Thoracic aorta (tissue), 2 donors: ENCODE results near the gene SCAPER. TPM values are rescaled to one million over a fixed set of nuclear protein-coding genes. Genes with fewer than 3 reads are reported as not detected.

Experiments
- ATAC-seq: fragments of 150-250 bp; one replicate; pipeline ENCODE4 v1.8.0; 2017; ENCODE audit warnings: low read depth; ENCODE audit not compliant: insufficient number of reproducible peaks, low FRiP score
- DNase-seq: peaks from one replicate; pipeline ENCODE4 v3.0.0-alpha.2; 2020; ENCODE audit warnings: low spot score
- H3K27ac ChIP-seq, 2 donors: fragments of 200-600 bp; sonication (generic); 1 replicate in 1 of 2; 2 replicates in 1 of 2; pipeline ENCODE4 v1.5.1; 2016; ENCODE audit warnings: mild to moderate bottlenecking in 2 of 2, moderate library complexity in 2 of 2
- H3K27me3 ChIP-seq: fragments of 200-600 bp; sonication (generic); replicated peaks from 2 replicates; pipeline ENCODE4 v1.6.0; 2016; ENCODE audit warnings: mild to moderate bottlenecking; ENCODE audit not compliant: insufficient read depth
- H3K36me3 ChIP-seq: fragments of 200-600 bp; sonication (generic); one replicate; pipeline ENCODE4 v1.5.1; 2016
- H3K4me1 ChIP-seq, 2 donors: fragments of 200-600 bp; sonication (generic); 1 replicate in 1 of 2; 2 replicates in 1 of 2; pipeline versions ENCODE4 v1.5.1 to v1.6.0; 2016; ENCODE audit warnings: low read depth in 2 of 2, mild to moderate bottlenecking in 1 of 2; ENCODE audit not compliant: control insufficient read depth in 1 of 2
- H3K4me3 ChIP-seq: fragments of 200-600 bp; sonication (generic); 2 replicates; pipeline ENCODE4 v1.5.1; 2016; ENCODE audit warnings: mild to moderate bottlenecking
- H3K9me3 ChIP-seq: fragments of 200-600 bp; sonication (generic); 2 replicates; pipeline ENCODE4 v1.5.1; 2016
- total RNA-seq, 2 donors: library from RNA; depleted of rRNA; stranded (reverse); fragments of >200 nt; gene quantifications; one replicate each; pipeline versions ENCODE4 v1.1.0 to v1.2.3, GENCODE V29; 2016
- TF ChIP-seq, protein P1 (sequence below): fragments of 200-600 bp; sonication (generic); IDR thresholded peaks from one replicate; pipeline ENCODE4 v1.5.1; 2019; ENCODE audit warnings: antibody characterized with exemption

SCAPER gene
- total RNA-seq, 2 donors from 2014 or later: 29.6 to 65.0 TPM

DNA sequence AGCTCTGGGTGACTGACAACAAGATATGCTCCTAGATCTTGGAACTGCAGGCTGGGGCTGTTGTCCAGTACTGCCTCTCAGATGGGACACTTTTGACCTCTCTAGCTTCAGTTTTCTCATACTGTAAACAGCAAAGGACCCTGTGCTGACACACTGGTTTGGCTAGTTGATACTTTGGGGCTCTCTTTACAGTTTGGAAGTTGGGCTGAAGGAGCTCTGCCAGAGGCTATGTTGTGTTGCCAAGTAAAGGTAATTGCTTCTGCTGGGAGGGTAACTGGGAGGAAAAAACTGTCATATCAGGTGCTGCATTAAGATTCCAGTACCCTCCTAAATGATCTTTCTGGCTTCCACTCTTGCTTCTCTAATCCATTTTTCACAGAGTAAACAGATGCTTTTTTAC, 514.6 kb downstream of the SCAPER start:
- ATAC-seq (no peak), DNase-seq (no peak)
- Histone ChIP-seq H3K4me3 (no peak overlapping the region), H3K27me3 (no peaks in the 10 kb centered on the region), H3K9me3 (no peaks in the 10 kb centered on the region), H3K4me1 (no peaks in the 10 kb centered on the region), H3K27ac (no peak overlapping the region), H3K36me3 (no peaks in the 10 kb centered on the region)
- TF ChIP-seq, protein P1, sequence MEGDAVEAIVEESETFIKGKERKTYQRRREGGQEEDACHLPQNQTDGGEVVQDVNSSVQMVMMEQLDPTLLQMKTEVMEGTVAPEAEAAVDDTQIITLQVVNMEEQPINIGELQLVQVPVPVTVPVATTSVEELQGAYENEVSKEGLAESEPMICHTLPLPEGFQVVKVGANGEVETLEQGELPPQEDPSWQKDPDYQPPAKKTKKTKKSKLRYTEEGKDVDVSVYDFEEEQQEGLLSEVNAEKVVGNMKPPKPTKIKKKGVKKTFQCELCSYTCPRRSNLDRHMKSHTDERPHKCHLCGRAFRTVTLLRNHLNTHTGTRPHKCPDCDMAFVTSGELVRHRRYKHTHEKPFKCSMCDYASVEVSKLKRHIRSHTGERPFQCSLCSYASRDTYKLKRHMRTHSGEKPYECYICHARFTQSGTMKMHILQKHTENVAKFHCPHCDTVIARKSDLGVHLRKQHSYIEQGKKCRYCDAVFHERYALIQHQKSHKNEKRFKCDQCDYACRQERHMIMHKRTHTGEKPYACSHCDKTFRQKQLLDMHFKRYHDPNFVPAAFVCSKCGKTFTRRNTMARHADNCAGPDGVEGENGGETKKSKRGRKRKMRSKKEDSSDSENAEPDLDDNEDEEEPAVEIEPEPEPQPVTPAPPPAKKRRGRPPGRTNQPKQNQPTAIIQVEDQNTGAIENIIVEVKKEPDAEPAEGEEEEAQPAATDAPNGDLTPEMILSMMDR: no peak

DNA sequence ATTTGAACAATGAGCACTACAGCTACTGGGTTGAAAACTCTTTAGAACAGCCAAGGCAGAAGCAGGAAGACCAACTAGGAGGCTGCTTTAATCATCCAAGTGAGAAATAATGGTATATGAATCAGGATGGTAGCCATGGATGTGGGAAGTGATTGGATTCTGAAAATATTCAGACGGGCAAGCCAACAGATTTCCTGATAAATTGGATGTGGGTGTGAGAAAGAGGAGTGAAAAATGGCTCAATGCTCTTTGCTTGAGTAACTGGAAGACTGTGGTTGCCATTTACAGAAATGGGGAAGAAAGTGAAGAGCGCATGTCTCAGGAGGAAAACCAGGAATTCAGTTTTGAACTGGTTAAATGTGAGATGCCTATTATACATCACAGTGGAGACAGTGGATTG, 518.2 kb downstream of the SCAPER start:
- TF ChIP-seq, protein P1: no peak
- Histone ChIP-seq H3K36me3 (no peaks in the 10 kb centered on the region), H3K27ac (no peak overlapping the region), H3K27me3 (no peaks in the 10 kb centered on the region), H3K4me1 (no peaks in the 10 kb centered on the region), H3K9me3 (no peaks in the 10 kb centered on the region), H3K4me3 (no peak overlapping the region)
- ATAC-seq (no peak), DNase-seq (no peak)

DNA sequence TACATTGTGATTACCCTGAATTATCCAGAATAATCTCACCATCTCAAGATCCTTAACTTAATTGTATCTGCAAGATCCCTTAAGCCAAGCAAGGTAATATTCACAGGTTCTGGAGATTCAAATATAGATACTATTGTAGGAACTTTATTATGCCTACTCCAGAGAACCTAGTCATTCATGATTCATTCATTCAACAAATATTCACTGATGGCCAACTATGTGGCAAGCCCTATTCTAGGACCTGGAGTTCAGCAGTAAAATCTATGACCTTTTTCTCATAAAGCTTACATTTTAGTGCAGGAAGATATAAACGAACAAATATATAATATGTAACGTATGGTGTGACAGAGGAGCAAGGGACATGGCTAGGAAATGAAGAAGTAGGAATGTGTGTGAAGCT, 519.0 kb downstream of the SCAPER start:
- TF ChIP-seq, protein P1: no peak
- DNase-seq (no peak), ATAC-seq (no peak)
- no peaks in the 10 kb centered on the region for H3K4me1 ChIP-seq
- no peaks in the 10 kb centered on the region for H3K9me3 ChIP-seq
- H3K27ac ChIP-seq: no peak overlapping the region
- H3K36me3 ChIP-seq: no peaks in the 10 kb centered on the region
- H3K27me3 ChIP-seq: no peaks in the 10 kb centered on the region
- no peak overlapping the region for H3K4me3 ChIP-seq

DNA sequence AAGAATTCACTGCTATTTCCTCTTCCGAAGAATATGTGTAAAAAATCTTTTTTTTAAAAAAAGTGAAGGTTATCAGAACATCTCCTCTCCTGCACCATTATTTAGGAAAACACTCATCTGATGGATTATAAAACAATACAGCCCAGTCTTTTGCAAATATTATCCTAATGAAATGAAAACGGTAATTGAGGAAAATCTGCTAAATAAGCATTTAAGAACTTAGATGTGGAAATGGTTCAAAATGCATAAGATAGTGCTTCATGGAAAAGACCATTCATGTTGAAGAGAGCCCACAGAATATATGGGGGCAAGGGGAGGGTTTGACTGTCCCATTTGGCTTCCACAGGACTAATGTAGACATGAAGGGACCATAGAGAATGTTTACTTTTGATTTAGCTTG, 520.7 kb downstream of the SCAPER start:
- H3K27me3 ChIP-seq: no peaks in the 10 kb centered on the region
- no peaks in the 10 kb centered on the region for H3K4me1 ChIP-seq
- H3K27ac ChIP-seq: no peak overlapping the region
- H3K36me3 ChIP-seq: no peaks in the 10 kb centered on the region
- no peak overlapping the region for H3K4me3 ChIP-seq
- DNase-seq (no peak), ATAC-seq (no peak)
- TF ChIP-seq, protein P1: no peak
- H3K9me3 ChIP-seq: no peaks in the 10 kb centered on the region

DNA sequence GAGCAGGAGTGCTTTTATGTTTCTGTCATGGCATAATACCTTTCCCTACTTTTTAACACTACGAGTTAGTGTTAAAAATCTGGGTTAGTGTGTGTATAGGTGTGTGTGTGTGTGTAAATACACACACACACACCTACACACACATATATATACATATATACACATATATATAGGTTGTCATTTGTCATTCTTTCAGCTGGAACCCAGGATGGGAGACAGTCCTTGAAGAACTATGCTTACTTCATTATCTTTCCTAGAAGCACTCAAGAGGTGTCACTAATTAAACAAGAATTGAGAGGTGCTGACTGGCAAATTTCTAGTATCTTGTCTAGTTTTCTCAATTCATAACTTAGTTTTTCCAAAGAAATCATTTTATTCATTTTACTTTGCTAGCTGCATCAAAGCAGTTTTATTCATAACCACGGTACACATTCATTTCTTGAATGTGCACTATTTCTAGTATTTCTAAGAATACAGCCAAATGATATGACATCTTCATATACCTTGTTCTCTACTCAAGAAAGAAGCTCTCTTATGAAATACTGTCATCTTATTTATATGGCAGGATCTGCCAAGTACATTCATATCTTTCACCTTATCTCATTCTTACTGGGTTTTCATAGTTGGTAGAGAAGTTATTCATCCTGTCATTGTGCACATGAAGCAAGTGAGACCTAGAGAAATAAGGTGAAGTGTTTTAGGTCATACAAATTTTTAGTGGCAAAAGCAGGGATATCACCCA, 522.0 kb downstream of the SCAPER start:
- DNase-seq (no peak), ATAC-seq (no peak)
- no peaks in the 10 kb centered on the region for H3K4me1 ChIP-seq
- no peaks in the 10 kb centered on the region for H3K9me3 ChIP-seq
- no peak overlapping the region for H3K27ac ChIP-seq
- no peaks in the 10 kb centered on the region for H3K27me3 ChIP-seq
- TF ChIP-seq, protein P1: no peak
- no peaks in the 10 kb centered on the region for H3K36me3 ChIP-seq
- H3K4me3 ChIP-seq: no peak overlapping the region
